Ishikawa (cell line): Measurements from ENCODE around the gene ZBTB22.

Source experiments
- CEBPB ChIP-seq: IDR thresholded peaks from 2 replicates; pipeline ENCODE4 v1.6.1; 2012
- CREB1 ChIP-seq: IDR thresholded peaks from 2 replicates; pipeline ENCODE4 v1.6.1; 2012; ENCODE audit warnings: low read depth
- EGR1 ChIP-seq: IDR thresholded peaks from 2 replicates; pipeline ENCODE4 v1.6.1; 2012
- EP300 ChIP-seq: IDR thresholded peaks from 2 replicates; pipeline ENCODE4 v1.6.1; 2012; ENCODE audit warnings: borderline replicate concordance
- FOXM1 ChIP-seq: IDR thresholded peaks from 2 replicates; pipeline ENCODE4 v1.6.1; 2012; ENCODE audit warnings: low read depth, borderline replicate concordance
- NFIC ChIP-seq: IDR thresholded peaks from 2 replicates; pipeline ENCODE4 v1.6.1; 2012
- RAD21 ChIP-seq: IDR thresholded peaks from 2 replicates; pipeline ENCODE4 v1.6.1; 2012; ENCODE audit warnings: low read depth
- REST ChIP-seq: IDR thresholded peaks from 2 replicates; pipeline ENCODE4 v1.6.1; 2012; ENCODE audit warnings: low read depth, mild to moderate bottlenecking
- TCF12 ChIP-seq: IDR thresholded peaks from 2 replicates; pipeline ENCODE4 v1.6.1; 2012; ENCODE audit warnings: low read depth
- YY1 ChIP-seq: IDR thresholded peaks from 2 replicates; pipeline ENCODE4 v1.6.1; 2012; ENCODE audit warnings: low read depth
- ZBTB7A ChIP-seq: IDR thresholded peaks from 2 replicates; pipeline ENCODE4 v1.6.1; 2012; ENCODE audit warnings: low read depth
- TF ChIP-seq, protein P1 (sequence below): IDR thresholded peaks from 2 replicates; pipeline ENCODE4 v1.6.1; 2012

- no peak for TF ChIP-seq ZBTB7A
- no peak for TF ChIP-seq REST
- no peak for TF ChIP-seq CREB1
- TF ChIP-seq RAD21, result no peak
- no peak for TF ChIP-seq YY1
- TF ChIP-seq FOXM1, result no peak
- TF ChIP-seq CEBPB, result no peak
- no peak for TF ChIP-seq EP300
- TF ChIP-seq, protein P1, sequence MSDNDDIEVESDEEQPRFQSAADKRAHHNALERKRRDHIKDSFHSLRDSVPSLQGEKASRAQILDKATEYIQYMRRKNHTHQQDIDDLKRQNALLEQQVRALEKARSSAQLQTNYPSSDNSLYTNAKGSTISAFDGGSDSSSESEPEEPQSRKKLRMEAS, result no peak
- TF ChIP-seq NFIC, result no peak
- no peak for TF ChIP-seq EGR1
- TF ChIP-seq TCF12, result no peak
These were observed 39.2 kb downstream of the ZBTB22 start for GRCh38 chr6:33278392-33278741.
